RPMI7951 (cell line): ENCODE results near the gene SIDT1. TPM values are rescaled to one million over a fixed set of nuclear protein-coding genes. Genes with fewer than 3 reads are reported as not detected.

Experiments used
- DNase-seq: peaks from one replicate; pipeline ENCODE4 v3.0.0-alpha.2; 2012; ENCODE audit warnings: low read depth
- total RNA-seq: library from RNA; depleted of rRNA; stranded (reverse); fragments of >200 nt; shearing (Covaris generic); gene quantifications from 2 replicates; pipeline ENCODE4 v1.2.3, GENCODE V29; 2014

Gene SIDT1
- total RNA-seq, 1 experiment from 2014 or later = not detected

GRCh38 chr3:113545594-113545993 lies 13.2 kb downstream of the SIDT1 start:
- DNase-seq = no peak

- no peak for DNase-seq
These were observed 14.1 kb downstream of the SIDT1 start for GRCh38 chr3:113546414-113546893.

- DNase-seq = no peak
These were observed 16.1 kb downstream of the SIDT1 start for GRCh38 chr3:113548501-113548900.

GRCh38 chr3:113551820-113552219 lies 19.5 kb downstream of the SIDT1 start:
- DNase-seq = no peak

- no peak for DNase-seq
These were observed 20.5 kb downstream of the SIDT1 start for GRCh38 chr3:113552851-113553250.

GRCh38 chr3:113555138-113555537 lies 22.8 kb downstream of the SIDT1 start:
- no peak for DNase-seq

GRCh38 chr3:113556316-113556945 lies 24.1 kb downstream of the SIDT1 start:
- no peak for DNase-seq

GRCh38 chr3:113556946-113557335 lies 24.6 kb downstream of the SIDT1 start:
- no peak for DNase-seq

GRCh38 chr3:113557374-113557773 lies 25.0 kb downstream of the SIDT1 start:
- DNase-seq = peak; percentile 70

GRCh38 chr3:113559009-113559408 lies 26.7 kb downstream of the SIDT1 start:
- no peak for DNase-seq

- no peak for DNase-seq
These were observed 27.9 kb downstream of the SIDT1 start for GRCh38 chr3:113560271-113560670.

GRCh38 chr3:113560831-113561623 lies 28.7 kb downstream of the SIDT1 start:
- peak; percentile 31 for DNase-seq

GRCh38 chr3:113565555-113565954 lies 33.2 kb downstream of the SIDT1 start:
- no peak for DNase-seq

- no peak for DNase-seq
These were observed 37.8 kb downstream of the SIDT1 start for GRCh38 chr3:113570158-113570557.

GRCh38 chr3:113571360-113571759 lies 39.0 kb downstream of the SIDT1 start:
- no peak for DNase-seq

- no peak for DNase-seq
These were observed 41.4 kb downstream of the SIDT1 start for GRCh38 chr3:113573728-113574127.

GRCh38 chr3:113574213-113574612 lies 41.9 kb downstream of the SIDT1 start:
- DNase-seq = no peak

- no peak for DNase-seq
These were observed 42.9 kb downstream of the SIDT1 start for GRCh38 chr3:113575206-113575605.

GRCh38 chr3:113585228-113585627 lies 52.9 kb downstream of the SIDT1 start:
- DNase-seq = no peak

- no peak for DNase-seq
These were observed 53.4 kb downstream of the SIDT1 start for GRCh38 chr3:113585720-113586119.

GRCh38 chr3:113588806-113589205 lies 56.5 kb downstream of the SIDT1 start:
- no peak for DNase-seq

- DNase-seq = no peak
These were observed 57.6 kb downstream of the SIDT1 start for GRCh38 chr3:113589971-113590370.

- DNase-seq = no peak
These were observed 58.6 kb downstream of the SIDT1 start for GRCh38 chr3:113590983-113591382.
